GM21367 (cell line): ENCODE data around the gene CDK14.
"Not testable (repeated sequence)": the region's sequence is repeated elsewhere in the genome, so short reads cannot be mapped to it uniquely, and the experiment has no call there.

Experiments
- ATAC-seq: cut with Tn5 transposase; IDR thresholded peaks from one replicate; pipeline ENCODE4 v1.9.1; 2021; ENCODE audit not compliant: unreplicated experiment

Gene CDK14

GRCh38 chr7:90777886-90778285, 181.8 kb downstream of the CDK14 start:
- ATAC-seq = no peak

DNA sequence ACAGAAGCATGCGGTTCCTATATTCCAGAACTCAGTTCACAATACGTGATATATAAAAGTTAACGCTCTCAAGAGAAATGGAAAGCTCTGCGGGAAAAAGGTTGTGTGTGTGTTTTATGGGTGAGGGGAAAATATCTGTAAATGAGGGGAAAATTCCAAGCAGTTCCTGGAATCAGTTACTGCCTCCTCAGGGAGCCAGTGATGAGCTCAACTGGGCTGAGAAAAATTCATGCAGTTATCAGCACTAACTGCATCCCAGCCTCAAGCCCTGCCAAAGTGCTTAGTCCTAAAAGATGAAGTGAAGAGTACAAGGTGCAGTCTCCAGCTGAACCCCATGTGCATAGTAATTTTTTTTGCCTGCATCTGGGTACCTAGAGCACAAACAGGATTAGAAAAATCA, 191.9 kb downstream of the CDK14 start:
- ATAC-seq = no peak

- no peak for ATAC-seq
These were observed 193.7 kb downstream of the CDK14 start for GRCh38 chr7:90789736-90790306.

- no peak for ATAC-seq
These were observed 195.5 kb downstream of the CDK14 start for GRCh38 chr7:90791596-90791995.

DNA sequence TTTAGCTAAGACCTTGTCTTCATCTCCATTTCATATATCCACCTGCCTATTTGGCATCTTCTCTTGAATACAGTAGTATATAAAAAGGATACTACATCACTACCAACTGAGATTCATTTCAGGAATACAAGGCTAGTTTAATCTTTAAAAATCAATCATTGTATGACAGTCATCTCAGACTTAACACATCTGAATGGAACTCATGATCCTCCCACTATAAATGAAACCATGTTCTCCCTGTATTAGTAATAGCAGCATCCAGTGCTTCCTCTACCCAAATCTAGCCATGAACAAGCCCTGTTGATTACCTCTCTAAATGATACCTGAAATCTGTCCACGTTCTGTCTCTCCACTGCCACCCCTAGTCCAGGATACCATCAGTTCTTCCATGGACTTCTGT, 196.2 kb downstream of the CDK14 start:
- no peak for ATAC-seq

DNA sequence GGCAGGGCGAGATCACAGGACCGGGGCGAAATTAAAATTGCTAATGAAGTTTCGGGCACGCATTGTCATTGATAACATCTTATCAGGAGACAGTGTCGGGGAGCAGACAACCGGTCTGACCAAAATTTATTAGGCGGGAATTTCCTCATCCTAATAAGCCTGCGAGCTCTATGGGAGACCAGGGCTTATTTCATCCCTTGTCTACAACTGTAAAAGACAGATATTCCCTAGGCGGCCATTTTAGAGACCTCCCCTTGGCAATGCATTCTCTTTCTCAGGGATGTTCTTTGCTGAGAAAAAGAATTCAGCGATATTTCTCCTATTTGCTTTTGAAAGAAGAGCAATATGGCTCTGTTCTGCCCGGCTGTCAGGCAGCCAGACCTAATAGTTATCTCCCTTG, 198.1 kb downstream of the CDK14 start:
- ATAC-seq = not testable (repeated sequence)

GRCh38 chr7:90797596-90797995, 201.5 kb downstream of the CDK14 start:
- ATAC-seq = no peak

DNA sequence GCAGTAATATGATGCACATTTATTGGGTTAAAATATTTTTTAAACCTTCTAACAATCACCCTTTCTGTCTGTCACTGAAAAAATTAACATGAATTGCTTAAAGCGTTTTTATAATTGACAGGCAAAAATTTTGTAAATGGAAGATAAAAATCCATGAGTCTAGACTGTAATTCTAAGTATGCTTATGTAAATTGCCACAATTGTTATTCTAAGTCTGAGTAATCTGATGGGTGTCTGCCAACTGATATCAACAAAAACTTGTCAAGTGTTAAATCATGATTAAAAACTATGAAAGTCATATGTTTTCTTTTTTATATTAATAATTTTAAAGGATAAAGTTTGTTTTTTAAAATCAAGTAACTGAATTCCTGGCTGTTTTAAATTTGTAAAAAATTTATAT, 208.2 kb downstream of the CDK14 start:
- no peak for ATAC-seq

- ATAC-seq = not testable (repeated sequence)
These were observed 219.4 kb downstream of the CDK14 start for GRCh38 chr7:90815552-90815951.

DNA sequence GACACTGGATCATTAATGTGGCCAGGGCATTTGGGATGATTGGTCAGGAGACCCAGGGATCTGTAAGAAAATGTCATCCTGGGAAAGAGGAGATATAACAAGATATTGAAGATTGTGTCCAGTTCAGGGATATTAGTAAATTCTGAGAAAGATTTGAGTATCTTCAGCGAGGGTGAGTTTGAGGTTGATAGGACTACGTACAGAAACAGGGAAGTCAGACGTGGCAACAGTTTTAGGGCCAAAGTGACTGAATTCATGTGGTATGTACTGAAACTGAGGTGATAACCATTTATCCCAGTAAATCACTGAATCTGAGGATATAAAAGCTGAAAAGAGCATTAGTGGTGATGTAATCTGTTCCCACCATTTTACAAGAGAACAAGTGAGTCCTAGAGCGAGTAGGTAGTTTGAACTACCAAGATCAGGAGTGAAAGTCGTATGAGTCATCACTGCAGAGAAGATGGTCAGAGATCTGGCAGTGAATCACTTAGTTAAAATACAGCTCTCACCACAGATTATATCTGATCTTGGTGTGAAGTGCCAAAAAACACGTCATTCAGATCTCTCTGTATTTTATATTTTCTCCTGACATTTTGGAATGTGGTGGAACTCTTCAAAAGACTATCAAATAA, 220.5 kb downstream of the CDK14 start:
- ATAC-seq = peak; percentile 99

DNA sequence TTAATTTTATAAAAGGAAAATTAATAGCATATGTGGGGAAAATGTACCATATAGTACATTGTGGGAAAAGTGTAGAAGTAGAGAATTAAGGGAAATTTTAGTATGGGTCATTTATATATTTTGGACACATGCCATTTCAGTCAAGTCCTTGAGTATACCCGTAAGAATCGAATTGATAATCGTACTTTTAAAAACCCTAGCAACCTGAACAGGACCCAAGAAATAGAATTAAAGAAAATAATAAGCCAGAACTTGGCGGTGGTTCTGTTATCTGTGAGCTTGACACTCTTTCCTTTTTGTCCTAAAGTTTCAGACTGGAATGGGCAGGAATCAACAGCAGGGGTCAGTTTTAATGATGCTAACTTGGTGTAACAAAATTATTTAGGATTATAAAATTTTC, 221.0 kb downstream of the CDK14 start:
- ATAC-seq = no peak

DNA sequence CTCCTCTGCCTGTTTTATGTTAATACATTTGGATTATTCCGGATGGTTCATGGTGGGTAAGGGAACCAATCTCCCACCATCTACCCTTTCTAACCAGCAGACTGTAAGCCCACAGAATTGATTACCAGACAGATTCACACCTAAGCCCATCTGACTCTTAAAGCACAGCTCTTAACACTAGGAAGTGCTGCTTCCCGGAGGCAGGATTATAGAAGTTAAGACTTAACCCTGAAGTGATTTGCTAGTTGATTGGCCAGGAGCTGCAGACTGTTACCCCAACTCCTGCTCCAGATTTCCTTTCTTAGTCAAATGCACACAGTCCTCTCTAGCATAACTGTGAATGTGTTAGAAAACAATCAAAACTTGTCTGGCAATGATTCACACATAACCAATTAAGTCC, 221.7 kb downstream of the CDK14 start:
- ATAC-seq = no peak

GRCh38 chr7:90818341-90818740, 222.2 kb downstream of the CDK14 start:
- no peak for ATAC-seq

- ATAC-seq = no peak
These were observed 226.0 kb downstream of the CDK14 start for GRCh38 chr7:90821961-90822620.

DNA sequence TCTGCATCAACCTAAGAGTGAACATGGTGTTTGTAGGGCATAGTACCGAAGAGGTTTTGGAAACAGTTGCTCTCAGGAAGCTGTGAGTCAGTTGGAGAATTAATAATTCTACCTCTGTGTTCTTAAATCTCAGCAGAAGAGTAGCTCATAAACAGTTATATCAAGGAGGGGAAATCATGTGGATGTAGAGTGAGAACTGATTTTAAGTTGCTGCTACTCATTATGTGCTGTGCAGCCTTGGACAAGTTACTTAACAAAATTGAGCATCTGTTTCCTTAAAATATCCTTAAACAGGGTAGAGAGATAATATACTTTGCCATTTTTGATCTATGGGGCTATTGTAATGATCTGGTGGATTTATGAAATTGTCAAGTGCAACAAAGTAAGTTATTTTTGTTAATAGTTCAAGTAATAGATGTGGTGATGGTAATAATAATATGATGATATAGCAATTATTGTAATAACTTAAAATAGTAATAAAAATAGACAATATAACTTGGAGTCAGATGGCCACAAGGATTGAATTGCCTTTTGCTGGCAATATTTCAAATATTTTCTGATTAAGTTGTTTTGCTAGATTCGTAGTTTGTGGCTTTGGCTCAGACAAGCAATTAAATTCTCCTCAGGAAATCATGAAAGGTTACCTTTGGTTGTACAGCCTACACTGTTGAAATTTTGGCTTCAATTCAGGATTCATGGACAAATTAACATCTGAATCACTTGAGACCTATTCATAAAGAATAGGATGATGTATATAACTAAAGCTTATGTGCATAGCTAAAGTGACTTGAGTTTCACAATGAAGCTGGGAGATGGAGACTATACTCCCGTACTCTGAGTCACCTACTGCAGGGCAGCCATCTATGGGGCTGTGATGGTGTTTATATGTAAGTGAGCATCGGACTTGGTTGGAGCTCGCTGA, 228.5 kb downstream of the CDK14 start:
- ATAC-seq = no peak

DNA sequence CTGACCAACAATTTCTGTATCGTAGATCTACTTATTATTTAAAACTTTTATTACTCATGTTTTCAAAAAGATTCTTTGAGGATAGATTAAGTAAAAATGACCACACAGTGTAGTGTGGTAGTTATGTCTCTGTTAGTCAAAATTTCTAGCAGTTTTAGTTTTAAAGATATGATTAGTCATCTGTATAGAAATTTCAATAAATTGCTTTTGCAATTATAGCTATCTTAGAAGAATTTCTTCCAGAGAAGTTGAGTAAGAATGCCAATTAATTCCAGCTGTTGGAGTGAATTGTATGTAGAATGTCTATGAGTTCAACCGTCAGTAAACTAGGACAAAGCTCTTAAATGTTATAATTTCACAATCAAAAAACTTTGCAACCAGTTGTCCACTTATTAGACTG, 229.7 kb downstream of the CDK14 start:
- no peak for ATAC-seq

GRCh38 chr7:90828601-90829000, 232.5 kb downstream of the CDK14 start:
- no peak for ATAC-seq

- ATAC-seq = no peak
These were observed 234.2 kb downstream of the CDK14 start for GRCh38 chr7:90830308-90830707.

DNA sequence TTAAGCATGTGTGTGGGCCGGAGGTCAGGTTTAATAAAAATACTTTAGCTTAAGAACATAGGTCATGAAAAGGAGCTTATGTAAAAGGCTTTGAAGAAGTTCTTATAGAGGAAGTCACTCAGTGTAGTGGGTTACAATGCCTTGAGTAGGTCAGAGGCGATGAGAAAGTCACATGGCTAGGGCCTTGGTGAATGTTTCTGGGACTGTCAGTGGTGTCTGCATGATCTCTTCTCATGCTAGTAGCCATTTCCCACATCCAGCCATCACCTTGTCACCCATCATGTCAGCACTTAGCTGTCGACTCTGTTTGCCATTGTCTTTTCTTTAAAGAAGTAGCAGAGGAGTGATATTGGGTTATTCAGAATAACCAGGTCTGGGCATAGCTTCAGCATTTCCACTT, 236.6 kb downstream of the CDK14 start:
- ATAC-seq = no peak

DNA sequence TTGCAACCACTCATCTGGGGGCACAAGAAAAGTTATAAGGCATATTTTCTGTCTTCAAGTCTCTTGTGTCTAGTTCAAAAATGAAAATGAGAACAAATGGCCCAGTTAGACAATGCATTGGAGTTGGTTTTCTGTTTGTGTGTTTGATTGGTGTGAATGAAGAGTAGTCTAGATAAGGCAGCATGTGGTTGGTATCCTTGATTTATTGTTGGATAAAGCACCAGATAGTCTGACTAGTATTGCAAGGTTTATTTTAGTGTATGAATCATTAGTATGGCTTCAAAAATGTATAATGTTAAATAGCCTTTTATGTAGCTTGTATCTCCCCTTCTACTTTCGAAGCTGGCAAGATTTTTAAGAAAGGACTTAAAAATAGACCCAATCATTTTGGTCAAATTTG, 237.3 kb downstream of the CDK14 start:
- ATAC-seq = no peak

DNA sequence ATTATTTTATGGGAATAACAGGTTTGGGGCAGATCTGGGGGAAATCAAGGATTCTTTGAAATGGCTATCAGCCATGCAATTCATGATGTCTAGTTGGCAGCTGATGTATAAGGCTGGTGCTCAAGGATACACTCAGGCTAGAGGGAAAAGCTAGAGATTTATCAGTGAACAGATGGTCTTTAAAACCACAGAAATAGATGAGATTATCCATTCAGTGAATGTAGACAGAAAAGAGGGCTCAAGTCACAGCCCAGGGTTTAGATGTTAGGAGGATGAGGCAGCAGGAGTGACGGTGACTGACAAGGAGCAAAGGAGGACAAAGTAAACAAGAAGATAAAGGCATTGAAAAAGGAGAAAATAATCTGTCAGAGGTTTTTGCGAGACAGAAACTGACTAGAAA, 238.7 kb downstream of the CDK14 start:
- ATAC-seq = no peak

GRCh38 chr7:90835861-90836260, 239.7 kb downstream of the CDK14 start:
- no peak for ATAC-seq
